Lower lobe of right lung (tissue), 2 donors: ENCODE results near the gene SEMA5B. TPM values are rescaled to one million over a fixed set of nuclear protein-coding genes. Genes with fewer than 3 reads are reported as not detected.

ENCODE experiments used
- ATAC-seq, 2 donors: fragments of 200-7000 bp; cut with Tn5 transposase; one replicate each; pipeline ENCODE4 v1.9.1; 2020 to 2022; ENCODE audit warnings: mild to moderate bottlenecking in 2 of 2, moderate library complexity in 2 of 2
- DNase-seq: peaks from one replicate; pipeline ENCODE4 v3.0.0-alpha.2; 2020
- H3K27ac ChIP-seq: fragments of 200-600 bp; one replicate; pipeline ENCODE4 v1.8.0; 2022
- H3K27me3 ChIP-seq: fragments of 200-600 bp; one replicate; pipeline ENCODE4 v1.8.0; 2022; ENCODE audit warnings: low read depth
- H3K36me3 ChIP-seq: fragments of 200-600 bp; one replicate; pipeline ENCODE4 v1.8.0; 2022; ENCODE audit warnings: mild to moderate bottlenecking
- H3K4me1 ChIP-seq: fragments of 200-600 bp; one replicate; pipeline ENCODE4 v1.8.0; 2022
- H3K4me3 ChIP-seq: fragments of 200-600 bp; one replicate; pipeline ENCODE4 v1.8.0; 2022; ENCODE audit warnings: mild to moderate bottlenecking
- H3K9me3 ChIP-seq: fragments of 200-600 bp; one replicate; pipeline ENCODE4 v1.8.0; 2022
- intact Hi-C: fragments of 100-400 bp; cut with DNase I; formaldehyde crosslinking; loops from one replicate; pipeline ENCODE4 v1.11.0; 2022
- long read RNA-seq: library from polyadenylated mRNA; unstranded; transcript quantifications from one replicate; pipeline ENCODE4 v2.0.0, GENCODE V29; 2021
- total RNA-seq: library from RNA; stranded (reverse); fragmentation: NEBNext Ultra II Directional; extraction: Animal tissue kit (Norgen Biotek cat#: 25700); gene quantifications from one replicate; pipeline ENCODE4 v1.2.1, GENCODE V29; 2021
- TF ChIP-seq, protein P1 (sequence below): fragments of 200-600 bp; IDR thresholded peaks from one replicate; pipeline ENCODE4 v1.8.0; 2022; ENCODE audit warnings: antibody characterized with exemption, mild to moderate bottlenecking
- donor health status: DM: no; HTN: yes; CAD: no; lungs with severe emphysema.

The SEMA5B gene, protein sequence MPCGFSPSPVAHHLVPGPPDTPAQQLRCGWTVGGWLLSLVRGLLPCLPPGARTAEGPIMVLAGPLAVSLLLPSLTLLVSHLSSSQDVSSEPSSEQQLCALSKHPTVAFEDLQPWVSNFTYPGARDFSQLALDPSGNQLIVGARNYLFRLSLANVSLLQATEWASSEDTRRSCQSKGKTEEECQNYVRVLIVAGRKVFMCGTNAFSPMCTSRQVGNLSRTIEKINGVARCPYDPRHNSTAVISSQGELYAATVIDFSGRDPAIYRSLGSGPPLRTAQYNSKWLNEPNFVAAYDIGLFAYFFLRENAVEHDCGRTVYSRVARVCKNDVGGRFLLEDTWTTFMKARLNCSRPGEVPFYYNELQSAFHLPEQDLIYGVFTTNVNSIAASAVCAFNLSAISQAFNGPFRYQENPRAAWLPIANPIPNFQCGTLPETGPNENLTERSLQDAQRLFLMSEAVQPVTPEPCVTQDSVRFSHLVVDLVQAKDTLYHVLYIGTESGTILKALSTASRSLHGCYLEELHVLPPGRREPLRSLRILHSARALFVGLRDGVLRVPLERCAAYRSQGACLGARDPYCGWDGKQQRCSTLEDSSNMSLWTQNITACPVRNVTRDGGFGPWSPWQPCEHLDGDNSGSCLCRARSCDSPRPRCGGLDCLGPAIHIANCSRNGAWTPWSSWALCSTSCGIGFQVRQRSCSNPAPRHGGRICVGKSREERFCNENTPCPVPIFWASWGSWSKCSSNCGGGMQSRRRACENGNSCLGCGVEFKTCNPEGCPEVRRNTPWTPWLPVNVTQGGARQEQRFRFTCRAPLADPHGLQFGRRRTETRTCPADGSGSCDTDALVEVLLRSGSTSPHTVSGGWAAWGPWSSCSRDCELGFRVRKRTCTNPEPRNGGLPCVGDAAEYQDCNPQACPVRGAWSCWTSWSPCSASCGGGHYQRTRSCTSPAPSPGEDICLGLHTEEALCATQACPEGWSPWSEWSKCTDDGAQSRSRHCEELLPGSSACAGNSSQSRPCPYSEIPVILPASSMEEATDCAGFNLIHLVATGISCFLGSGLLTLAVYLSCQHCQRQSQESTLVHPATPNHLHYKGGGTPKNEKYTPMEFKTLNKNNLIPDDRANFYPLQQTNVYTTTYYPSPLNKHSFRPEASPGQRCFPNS
- 0.71 TPM for total RNA-seq
- long read RNA-seq, partial matches to known transcripts = 1 of 2 reads
- long read RNA-seq, other reads (novel, unspliced or antisense) = 1 of 2 reads

DNA sequence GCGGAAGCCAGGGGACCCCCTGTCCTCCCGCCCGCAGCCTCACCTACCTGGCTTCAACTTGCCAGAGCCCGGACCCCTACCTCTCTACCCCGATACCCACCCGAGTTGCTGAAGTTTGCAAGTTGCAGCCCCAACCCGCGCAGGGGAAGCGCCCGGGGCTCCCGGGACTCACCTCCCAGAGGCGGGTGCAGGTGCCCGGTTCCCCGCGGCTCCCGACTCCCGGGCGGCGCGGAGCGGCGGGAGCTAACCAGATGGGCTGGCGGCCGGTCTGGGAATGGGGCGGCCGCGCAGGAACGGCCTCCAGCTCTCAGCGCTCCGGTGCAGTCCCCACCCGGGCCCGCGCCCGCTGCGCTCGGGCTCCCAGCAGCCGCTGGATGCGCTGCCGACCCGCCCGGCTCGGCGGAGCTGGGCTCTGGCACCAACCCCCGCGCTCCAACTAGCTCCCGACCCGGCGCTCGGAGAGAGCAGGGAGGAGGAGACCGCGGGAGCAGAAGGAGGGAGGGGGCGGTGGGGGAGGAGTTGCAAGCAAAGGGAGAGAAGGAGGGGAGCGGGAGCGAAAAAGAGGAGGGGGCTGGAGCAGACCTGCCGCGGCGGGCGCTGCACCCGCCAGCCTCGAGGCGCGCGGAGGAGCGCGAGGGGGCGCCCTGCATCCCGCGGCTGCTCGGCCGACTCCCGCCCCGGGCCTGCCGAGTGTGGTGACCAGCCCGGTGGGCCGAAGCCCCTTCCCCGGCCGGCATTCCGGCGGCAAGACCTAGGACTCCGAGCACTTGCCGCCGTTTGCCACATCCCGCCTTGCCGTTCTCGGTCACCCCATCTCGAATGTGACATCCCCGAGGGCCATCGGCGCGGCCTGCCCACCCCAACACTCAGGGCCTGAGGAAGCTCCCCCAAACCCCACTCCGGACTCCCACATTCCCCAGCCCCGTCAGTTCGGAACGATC lies at the start of gene SEMA5B:
SEMA5B (minus strand) TSS at position 472 of the 941 bp plus-strand sequence. CDS start 66,500 bp downstream, outside the sequence.
- Histone ChIP-seq H3K27ac (no peak within 1 kb of the TSS), H3K36me3 (no peaks in the 10 kb centered on the region), H3K4me3 (peak within 1 kb of the TSS; percentile 65), H3K9me3 (no peaks in the 10 kb centered on the region), H3K27me3 (peaks cover 27% of the 10 kb centered on the region), H3K4me1 (peaks cover 26% of the 10 kb centered on the region)
- TF ChIP-seq, protein P1, sequence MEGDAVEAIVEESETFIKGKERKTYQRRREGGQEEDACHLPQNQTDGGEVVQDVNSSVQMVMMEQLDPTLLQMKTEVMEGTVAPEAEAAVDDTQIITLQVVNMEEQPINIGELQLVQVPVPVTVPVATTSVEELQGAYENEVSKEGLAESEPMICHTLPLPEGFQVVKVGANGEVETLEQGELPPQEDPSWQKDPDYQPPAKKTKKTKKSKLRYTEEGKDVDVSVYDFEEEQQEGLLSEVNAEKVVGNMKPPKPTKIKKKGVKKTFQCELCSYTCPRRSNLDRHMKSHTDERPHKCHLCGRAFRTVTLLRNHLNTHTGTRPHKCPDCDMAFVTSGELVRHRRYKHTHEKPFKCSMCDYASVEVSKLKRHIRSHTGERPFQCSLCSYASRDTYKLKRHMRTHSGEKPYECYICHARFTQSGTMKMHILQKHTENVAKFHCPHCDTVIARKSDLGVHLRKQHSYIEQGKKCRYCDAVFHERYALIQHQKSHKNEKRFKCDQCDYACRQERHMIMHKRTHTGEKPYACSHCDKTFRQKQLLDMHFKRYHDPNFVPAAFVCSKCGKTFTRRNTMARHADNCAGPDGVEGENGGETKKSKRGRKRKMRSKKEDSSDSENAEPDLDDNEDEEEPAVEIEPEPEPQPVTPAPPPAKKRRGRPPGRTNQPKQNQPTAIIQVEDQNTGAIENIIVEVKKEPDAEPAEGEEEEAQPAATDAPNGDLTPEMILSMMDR = peak; percentile 48
- intact Hi-C loops = no loop called here
- DNase-seq (peak; percentile 46), ATAC-seq (peak; percentile 68 to 76)

DNA sequence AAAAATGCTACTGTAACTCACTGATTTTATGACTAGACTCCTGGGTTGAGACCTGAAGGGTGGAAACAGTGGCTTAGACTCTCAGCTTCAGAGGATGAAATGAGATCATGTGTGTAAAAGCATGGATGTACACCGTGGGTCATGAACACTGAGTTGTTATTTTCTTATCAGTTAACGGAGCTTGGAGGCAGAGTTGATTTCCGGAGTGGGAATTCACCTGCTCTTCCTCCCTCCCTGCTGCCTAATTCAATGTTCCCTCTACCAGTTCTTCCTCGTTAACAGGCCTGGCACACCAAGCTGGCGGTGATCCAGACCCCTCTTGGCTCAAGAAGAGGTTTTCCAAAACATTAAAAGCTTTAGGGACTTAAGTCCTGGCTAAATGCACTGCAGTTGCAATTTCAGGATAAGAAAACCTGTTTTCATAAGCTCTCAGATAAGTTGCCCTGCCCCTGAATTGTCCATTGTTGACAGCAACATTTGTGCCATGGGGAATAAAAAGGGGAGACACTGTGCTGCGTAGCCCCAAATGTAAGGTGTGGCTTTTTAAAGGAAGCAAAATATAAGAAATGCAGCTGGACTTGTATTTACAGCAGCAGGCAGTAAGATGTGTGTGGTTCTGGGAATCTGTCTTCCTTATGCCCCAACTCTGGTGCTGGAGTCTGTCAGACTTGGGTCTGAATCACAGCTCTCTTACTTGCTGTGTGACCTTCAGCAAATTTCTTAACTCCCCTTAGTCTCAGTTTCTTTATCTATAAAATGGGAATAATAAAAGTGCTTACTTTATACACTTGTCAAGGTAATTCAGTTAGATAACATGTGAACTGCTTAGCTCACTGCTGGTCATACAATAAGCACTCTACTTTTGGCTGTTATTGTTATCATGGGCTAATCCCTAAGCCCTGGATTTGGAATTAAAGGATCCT lies 49.2 kb upstream of the SEMA5B start:
- peak; percentile 31 to 64 for ATAC-seq
- DNase-seq = peak; percentile 73
- Histone ChIP-seq H3K4me1 (peaks cover 43% of the 10 kb centered on the region), H3K36me3 (no peaks in the 10 kb centered on the region), H3K4me3 (no peak overlapping the region), H3K27ac (peak overlapping the region; percentile 39), H3K9me3 (no peaks in the 10 kb centered on the region), H3K27me3 (no peaks in the 10 kb centered on the region)
- intact Hi-C loops = no loop called here
- TF ChIP-seq, protein P1 = no peak

DNA sequence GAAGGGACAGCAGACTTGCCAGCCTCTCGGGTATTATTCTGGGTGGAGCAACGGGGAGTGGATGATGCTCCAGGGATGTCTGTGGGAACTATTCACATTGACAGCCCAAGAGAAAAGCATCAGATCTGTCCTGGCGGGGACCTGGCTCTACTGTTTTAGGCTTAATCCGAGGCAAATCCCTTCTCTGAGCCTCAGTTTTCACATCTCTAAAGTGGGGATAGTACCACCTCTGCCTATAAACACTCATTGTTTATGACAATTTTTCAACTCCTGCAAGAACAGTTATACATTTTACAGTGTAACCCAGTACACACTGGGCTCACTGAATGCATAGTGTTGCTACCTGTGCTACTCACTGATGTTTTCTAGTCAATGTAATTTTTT lies 48.5 kb upstream of the SEMA5B start:
- Histone ChIP-seq H3K27ac (peak overlapping the region; percentile 39), H3K4me3 (no peak overlapping the region), H3K36me3 (no peaks in the 10 kb centered on the region), H3K9me3 (no peaks in the 10 kb centered on the region), H3K4me1 (peaks cover 43% of the 10 kb centered on the region), H3K27me3 (no peaks in the 10 kb centered on the region)
- no peak for ATAC-seq
- no peak for DNase-seq
- intact Hi-C loops = no loop called here
- TF ChIP-seq, protein P1 = no peak

DNA sequence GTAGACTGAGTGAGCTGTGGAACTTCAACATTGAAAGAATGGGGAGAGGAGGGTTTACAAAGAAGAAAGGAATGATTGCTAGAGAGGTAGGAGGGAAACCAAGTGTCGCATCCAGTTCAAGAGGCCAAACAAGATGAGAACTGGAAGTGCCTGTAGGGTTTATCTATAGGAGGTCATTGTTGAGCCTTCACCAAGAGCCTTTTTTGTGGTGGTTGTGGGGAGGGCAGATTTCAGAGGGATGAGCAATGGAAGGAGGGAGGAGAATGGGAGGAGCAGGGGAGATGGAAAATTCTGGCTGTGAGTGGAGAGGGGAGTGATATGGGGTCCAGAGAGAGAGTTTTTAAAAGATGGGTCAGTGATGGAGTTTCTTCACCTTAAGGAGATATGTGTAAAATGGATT lies 47.8 kb upstream of the SEMA5B start:
- no peaks in the 10 kb centered on the region for H3K36me3 ChIP-seq
- TF ChIP-seq, protein P1 = no peak
- intact Hi-C loops = no loop called here
- peaks cover 43% of the 10 kb centered on the region for H3K4me1 ChIP-seq
- no peak for ATAC-seq
- no peaks in the 10 kb centered on the region for H3K27me3 ChIP-seq
- no peaks in the 10 kb centered on the region for H3K9me3 ChIP-seq
- H3K4me3 ChIP-seq = no peak overlapping the region
- no peak overlapping the region for H3K27ac ChIP-seq
- DNase-seq = no peak
